Keratinocyte (primary cell): Measurements from ENCODE around the gene GP1BB. TPM values are rescaled to one million over a fixed set of nuclear protein-coding genes. Genes with fewer than 3 reads are reported as not detected.

Experiments used
- DNase-seq: peaks from one replicate; pipeline ENCODE4 v3.0.0-alpha.2; 2011; ENCODE audit warnings: low read depth, missing footprints, low spot score
- FAIRE-seq: peaks from 2 replicates; lab custom pipeline; 2011; peaks lifted over from hg19 to GRCh38; lab: Jason Lieb, UNC
- H2AFZ ChIP-seq: 2 replicates; pipeline ENCODE4 v1.6.0; 2012; ENCODE audit warnings: low read length, control low read depth, inconsistent platforms; ENCODE audit not compliant: control insufficient read depth
- H3K27ac ChIP-seq: 2 replicates; pipeline ENCODE4 v1.5.1; 2011; ENCODE audit warnings: low read length; ENCODE audit not compliant: control insufficient read depth, insufficient read depth
- H3K27me3 ChIP-seq: 3 replicates; pipeline ENCODE4 v1.6.0; 2011; ENCODE audit warnings: low read length; ENCODE audit not compliant: control insufficient read depth, insufficient read depth; ENCODE audit errors: extremely low read depth
- H3K36me3 ChIP-seq, 2 experiments: 2 replicates in 1 of 2; 3 replicates in 1 of 2; pipeline ENCODE4 v1.5.1; 2011; ENCODE audit warnings: low read length in 2 of 2, mild to moderate bottlenecking in 1 of 2; ENCODE audit not compliant: control insufficient read depth in 2 of 2, insufficient read depth in 2 of 2; ENCODE audit errors: extremely low read depth in 1 of 2
- H3K4me1 ChIP-seq: 3 replicates; pipeline ENCODE4 v1.5.1; 2011; ENCODE audit warnings: low read length; ENCODE audit not compliant: control insufficient read depth, insufficient read depth; ENCODE audit errors: extremely low read depth
- H3K4me2 ChIP-seq: 3 replicates; pipeline ENCODE4 v1.6.0; 2011; ENCODE audit warnings: low read depth, low read length; ENCODE audit not compliant: control insufficient read depth, insufficient read depth; ENCODE audit errors: extremely low read depth
- H3K4me3 ChIP-seq, 3 experiments: fragments of 200-600 bp in 1 of 3; sonication (generic) in 1 of 3; 2 replicates in 2 of 3; 3 replicates in 1 of 3; pipeline ENCODE4 v1.5.1; 2011 to 2016; ENCODE audit warnings: low read length in 3 of 3, mild to moderate bottlenecking in 3 of 3, control low read depth in 2 of 3, inconsistent platforms in 1 of 3, low read depth in 1 of 3, mixed read lengths in 1 of 3, mixed run types in 1 of 3, moderate library complexity in 1 of 3; ENCODE audit not compliant: control insufficient read depth in 2 of 3, insufficient read depth in 2 of 3; ENCODE audit errors: extremely low read depth in 1 of 3
- H3K79me2 ChIP-seq: 2 replicates; pipeline ENCODE4 v1.6.0; 2012; ENCODE audit warnings: low read length; ENCODE audit not compliant: control insufficient read depth, insufficient read depth
- H3K9ac ChIP-seq: 3 replicates; pipeline ENCODE4 v1.6.0; 2011; ENCODE audit warnings: low read length; ENCODE audit not compliant: control insufficient read depth, insufficient read depth; ENCODE audit errors: extremely low read depth
- H3K9me1 ChIP-seq: 3 replicates; pipeline ENCODE4 v1.6.0; 2011; ENCODE audit warnings: low read length; ENCODE audit not compliant: control insufficient read depth, insufficient read depth; ENCODE audit errors: extremely low read depth
- H3K9me3 ChIP-seq: 2 replicates; pipeline ENCODE4 v1.5.1; 2012; ENCODE audit warnings: low read depth, low read length; ENCODE audit not compliant: control insufficient read depth
- H4K20me1 ChIP-seq: 3 replicates; pipeline ENCODE4 v1.6.0; 2011; ENCODE audit warnings: low read length; ENCODE audit not compliant: control insufficient read depth, insufficient read depth; ENCODE audit errors: extremely low read depth
- CTCF ChIP-seq, 3 experiments: IDR thresholded peaks in 1 of 3; conservative IDR thresholded peaks in 1 of 3; optimal IDR thresholded peaks in 1 of 3; 2 replicates in 2 of 3; 3 replicates in 1 of 3; pipeline versions ENCODE3 to v1.5.1; 2011; ENCODE audit warnings: low read length in 3 of 3, mild to moderate bottlenecking in 3 of 3, moderate library complexity in 2 of 3, control low read depth in 1 of 3, inconsistent platforms in 1 of 3; ENCODE audit not compliant: insufficient read depth in 2 of 3; ENCODE audit errors: extremely low read depth in 1 of 3
- EZH2 ChIP-seq: IDR thresholded peaks from one replicate; pipeline ENCODE4 v1.6.1; 2012; ENCODE audit warnings: inconsistent platforms, mild to moderate bottlenecking, low read length, moderate library complexity
- dilution Hi-C: fragments of 300-500 bp; cut with MboI; formaldehyde crosslinking; loops from one replicate; pipeline ENCODE4 v1.7.0; 2020; ENCODE audit warnings: low sequenced_read_pairs; ENCODE audit not compliant: extremely low pct_ligation_motif_present
- polyA plus RNA-seq, 5 experiments: library from polyadenylated mRNA; depleted of rRNA in 3 of 5; stranded (reverse) in 3 of 5; stranded (forward) in 1 of 5; unstranded in 1 of 5; fragments of >200 nt; gene quantifications; 1 replicate in 1 of 5; 2 replicates in 3 of 5; 3 replicates in 1 of 5; pipeline versions ENCODE4 v1.2.1 to v1.2.3, GENCODE V29; 2011 to 2012; ENCODE audit warnings: missing spikeins in 2 of 5, low read depth in 1 of 5, low replicate concordance in 1 of 5

Gene GP1BB
- polyA plus RNA-seq, 1 donor (not counting 4 experiments of a cell fraction or from before 2014, with no cell fraction given), result 0.05 TPM

GRCh38 chr22:19770349-19771220 is 47.2 kb downstream of the GP1BB start:
- no peak overlapping the region for H3K4me3 ChIP-seq
- no peak for DNase-seq
- H4K20me1 ChIP-seq, result no peaks in the 10 kb centered on the region
- H3K9me3 ChIP-seq, result no peaks in the 10 kb centered on the region
- H3K4me1 ChIP-seq, result peaks cover under 1% of the 10 kb centered on the region
- peaks cover 5% of the 10 kb centered on the region for H3K79me2 ChIP-seq
- no peaks in the 10 kb centered on the region for H3K36me3 ChIP-seq
- no peak overlapping the region for H3K27ac ChIP-seq
- H3K27me3 ChIP-seq, result no peaks in the 10 kb centered on the region
- TF ChIP-seq CTCF (optimal IDR thresholded peaks at IDR 0.05 in 1 of 3, IDR thresholded peaks at IDR 0.05 in 1 of 3, conservative IDR thresholded peaks at IDR 0.05 in 1 of 3; ENCODE audit: extremely low read depth in 1 of 3, insufficient read depth in 2 of 3, low read length in 3 of 3) (no peak), EZH2 (no peak)
- dilution Hi-C loops, result no loop called here
- no peak for FAIRE-seq
- H3K9ac ChIP-seq, result no peak overlapping the region
- H2AFZ ChIP-seq, result no peak overlapping the region
- H3K9me1 ChIP-seq, result no peaks in the 10 kb centered on the region
- no peak overlapping the region for H3K4me2 ChIP-seq

GRCh38 chr22:19772422-19772672 is 49.0 kb downstream of the GP1BB start:
- Histone ChIP-seq H3K4me1 (no peaks in the 10 kb centered on the region), H4K20me1 (no peaks in the 10 kb centered on the region), H3K9ac (no peak overlapping the region), H3K4me2 (no peak overlapping the region), H3K27ac (no peak overlapping the region), H3K9me3 (no peaks in the 10 kb centered on the region), H3K4me3 (no peak overlapping the region), H3K27me3 (no peaks in the 10 kb centered on the region), H2AFZ (no peak overlapping the region), H3K9me1 (no peaks in the 10 kb centered on the region), H3K36me3 (no peaks in the 10 kb centered on the region), H3K79me2 (peaks cover 5% of the 10 kb centered on the region)
- DNase-seq, result no peak
- no peak for TF ChIP-seq EZH2
- dilution Hi-C loops, result no loop called here
- FAIRE-seq, result no peak
